Pancreas (tissue), 10 donors: ENCODE results near the gene SLC25A1. TPM values are rescaled to one million over a fixed set of nuclear protein-coding genes. Genes with fewer than 3 reads are reported as not detected.

Source experiments
- ATAC-seq, 4 donors: fragments of 200-7000 bp; cut with Tn5 transposase; one replicate each; pipeline versions ENCODE4 v1.8.0 to v1.9.1; 2020; ENCODE audit warnings: mild to moderate bottlenecking in 4 of 4, moderate library complexity in 4 of 4
- DNase-seq, 6 donors: peaks; one replicate each; pipeline ENCODE4 v3.0.0-alpha.2; 2020
- FAIRE-seq: peaks from 2 replicates; lab custom pipeline; 2012; peaks lifted over from hg19 to GRCh38; lab: Jason Lieb, UNC
- H3K27ac ChIP-seq, 4 donors: fragments of 200-600 bp; sonication (generic); 1 replicate in 3 of 4; 2 replicates in 1 of 4; pipeline versions ENCODE4 v1.5.0 to v1.8.0; 2020
- H3K27me3 ChIP-seq, 4 donors: fragments of 200-600 bp; one replicate each; pipeline ENCODE4 v1.8.0; 2021
- H3K36me3 ChIP-seq, 3 donors: fragments of 200-600 bp; sonication (generic) in 1 of 3; one replicate each; pipeline versions ENCODE4 v1.5.0 to v1.8.0; 2020 to 2021
- H3K4me1 ChIP-seq, 3 donors: fragments of 200-600 bp; one replicate each; pipeline ENCODE4 v1.8.0; 2021
- H3K4me3 ChIP-seq, 4 donors: fragments of 200-600 bp; sonication (generic) in 2 of 4; one replicate each; pipeline versions ENCODE4 v1.5.0 to v1.8.0; 2020 to 2021
- H3K9me3 ChIP-seq, 4 donors: fragments of 200-600 bp; one replicate each; pipeline ENCODE4 v1.8.0; 2021
- WGBS, 2 donors: extraction: QIAGEN DNeasy Blood & Tissue Kit; methylation state at CpG; one replicate each; pipeline ENCODE4 v1.1.7; 2013; 5-methylcytosine and 5-hydroxymethylcytosine counted together
- intact Hi-C, 3 donors: fragments of 100-400 bp; cut with DNase I; formaldehyde crosslinking; loops; one replicate each; pipeline versions ENCODE4 v1.11.1 to v1.14.2; 2022
- polyA plus RNA-seq, 2 donors: library from polyadenylated mRNA; stranded (reverse); fragments of 200-250 nt; gene quantifications; one replicate each; pipeline ENCODE4 v1.2.3, GENCODE V29; 2013
- total RNA-seq, 6 donors: library from RNA; stranded (reverse); fragmentation: NEBNext Ultra II Directional in 4 of 6; extraction: Animal tissue kit (Norgen Biotek cat#: 25700) in 4 of 6; gene quantifications; one replicate each; pipeline versions ENCODE4 v1.2.1 to v1.2.4, GENCODE V29; 2021 to 2023
- TF ChIP-seq, protein P1 (sequence below), 4 donors: fragments of 200-600 bp; sonication (generic) in 3 of 4; IDR thresholded peaks; one replicate each; pipeline versions ENCODE4 v1.5.0 to v1.8.0; 2021; ENCODE audit warnings: antibody characterized with exemption in 4 of 4
- donor health status: healthy with polysubstance abuse.
- donor health status: DM: no; HTN: no; CAD: no; lungs with moderate emphysema.
- donor health status: DM: no; HTN: no; CAD: no.
- donor health status: control.
- donor health status: control.
- donor health status: Bipolar disorder and iron deficiency.
- donor health status: DM: yes; HTN: yes; CAD: no.
- donor health status: DM: no; HTN: no; CAD: no.
- donor health status: DM: no; HTN: no; CAD: no.
- donor health status: DM: yes; HTN: yes; CAD: no.

Gene SLC25A1
- total and polyA plus RNA-seq, 8 donors, result 29.3 to 43.9 (median 35.9) TPM

DNA sequence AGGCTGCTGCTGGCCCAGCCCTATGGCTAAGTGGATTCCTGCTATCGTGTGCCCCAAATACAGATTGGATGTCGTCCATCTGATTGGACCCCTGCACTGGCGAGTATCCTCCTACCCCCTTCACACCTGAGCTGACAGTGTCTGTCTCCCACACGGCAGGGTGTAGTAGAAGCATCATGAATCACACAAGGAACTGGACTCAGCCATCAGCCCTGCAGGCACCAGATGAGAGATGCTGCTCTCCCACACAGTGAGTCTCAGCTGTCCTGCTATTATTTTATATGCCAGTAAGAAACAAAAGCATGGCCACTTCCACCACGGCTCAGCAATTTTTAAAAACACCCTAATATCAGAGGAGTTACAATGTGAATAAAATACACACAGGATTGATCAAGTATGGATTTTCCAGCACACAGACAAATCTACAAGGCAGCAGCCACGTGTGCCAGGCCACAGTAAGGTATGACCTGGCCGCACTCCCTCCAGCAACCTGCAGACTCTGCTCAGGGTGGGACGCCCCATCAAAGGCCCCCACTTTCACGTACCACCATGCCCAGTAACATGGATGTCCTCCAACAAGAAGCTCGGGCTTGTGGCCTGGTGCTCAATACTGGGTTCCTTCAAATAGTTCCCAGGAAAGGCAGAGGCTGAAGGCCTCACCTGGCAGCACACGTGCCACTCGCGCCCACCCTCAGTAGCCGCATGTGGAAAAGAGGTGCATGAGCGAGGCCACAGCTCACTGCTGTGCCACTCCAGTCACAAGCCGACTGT, 16.4 kb upstream of the SLC25A1 start:
- Histone ChIP-seq H3K4me3 (no peak overlapping the region), H3K4me1 (no peaks in the 10 kb centered on the region), H3K27ac (no peak overlapping the region), H3K9me3 (no peaks in the 10 kb centered on the region), H3K36me3 (no peaks in the 10 kb centered on the region), H3K27me3 (no peaks in the 10 kb centered on the region)
- DNase-seq, result no peak
- intact Hi-C loops, result no loop called here
- TF ChIP-seq, protein P1, sequence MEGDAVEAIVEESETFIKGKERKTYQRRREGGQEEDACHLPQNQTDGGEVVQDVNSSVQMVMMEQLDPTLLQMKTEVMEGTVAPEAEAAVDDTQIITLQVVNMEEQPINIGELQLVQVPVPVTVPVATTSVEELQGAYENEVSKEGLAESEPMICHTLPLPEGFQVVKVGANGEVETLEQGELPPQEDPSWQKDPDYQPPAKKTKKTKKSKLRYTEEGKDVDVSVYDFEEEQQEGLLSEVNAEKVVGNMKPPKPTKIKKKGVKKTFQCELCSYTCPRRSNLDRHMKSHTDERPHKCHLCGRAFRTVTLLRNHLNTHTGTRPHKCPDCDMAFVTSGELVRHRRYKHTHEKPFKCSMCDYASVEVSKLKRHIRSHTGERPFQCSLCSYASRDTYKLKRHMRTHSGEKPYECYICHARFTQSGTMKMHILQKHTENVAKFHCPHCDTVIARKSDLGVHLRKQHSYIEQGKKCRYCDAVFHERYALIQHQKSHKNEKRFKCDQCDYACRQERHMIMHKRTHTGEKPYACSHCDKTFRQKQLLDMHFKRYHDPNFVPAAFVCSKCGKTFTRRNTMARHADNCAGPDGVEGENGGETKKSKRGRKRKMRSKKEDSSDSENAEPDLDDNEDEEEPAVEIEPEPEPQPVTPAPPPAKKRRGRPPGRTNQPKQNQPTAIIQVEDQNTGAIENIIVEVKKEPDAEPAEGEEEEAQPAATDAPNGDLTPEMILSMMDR (IDR thresholded peaks at IDR 0.05), result no peak
- no peak for FAIRE-seq
- ATAC-seq, result no peak
- WGBS, 2 donors, result 85 to 90% methylated on average over 16 of the region's 16 CpGs

- no peaks in the 10 kb centered on the region for H3K36me3 ChIP-seq
- FAIRE-seq, result no peak
- H3K27ac ChIP-seq, result no peak overlapping the region
- H3K27me3 ChIP-seq, result no peaks in the 10 kb centered on the region
- 89 to 93% methylated on average over 6 of the region's 6 CpGs for WGBS, 2 donors
- no peak for ATAC-seq
- DNase-seq, result no peak
- TF ChIP-seq, protein P1 (IDR thresholded peaks at IDR 0.05), result no peak
- no peaks in the 10 kb centered on the region for H3K4me1 ChIP-seq
- H3K4me3 ChIP-seq, result no peak overlapping the region
- intact Hi-C loops, result no loop called here
- no peaks in the 10 kb centered on the region for H3K9me3 ChIP-seq
Measured at GRCh38 chr22:19193879-19194278, 15.3 kb upstream of the SLC25A1 start.

DNA sequence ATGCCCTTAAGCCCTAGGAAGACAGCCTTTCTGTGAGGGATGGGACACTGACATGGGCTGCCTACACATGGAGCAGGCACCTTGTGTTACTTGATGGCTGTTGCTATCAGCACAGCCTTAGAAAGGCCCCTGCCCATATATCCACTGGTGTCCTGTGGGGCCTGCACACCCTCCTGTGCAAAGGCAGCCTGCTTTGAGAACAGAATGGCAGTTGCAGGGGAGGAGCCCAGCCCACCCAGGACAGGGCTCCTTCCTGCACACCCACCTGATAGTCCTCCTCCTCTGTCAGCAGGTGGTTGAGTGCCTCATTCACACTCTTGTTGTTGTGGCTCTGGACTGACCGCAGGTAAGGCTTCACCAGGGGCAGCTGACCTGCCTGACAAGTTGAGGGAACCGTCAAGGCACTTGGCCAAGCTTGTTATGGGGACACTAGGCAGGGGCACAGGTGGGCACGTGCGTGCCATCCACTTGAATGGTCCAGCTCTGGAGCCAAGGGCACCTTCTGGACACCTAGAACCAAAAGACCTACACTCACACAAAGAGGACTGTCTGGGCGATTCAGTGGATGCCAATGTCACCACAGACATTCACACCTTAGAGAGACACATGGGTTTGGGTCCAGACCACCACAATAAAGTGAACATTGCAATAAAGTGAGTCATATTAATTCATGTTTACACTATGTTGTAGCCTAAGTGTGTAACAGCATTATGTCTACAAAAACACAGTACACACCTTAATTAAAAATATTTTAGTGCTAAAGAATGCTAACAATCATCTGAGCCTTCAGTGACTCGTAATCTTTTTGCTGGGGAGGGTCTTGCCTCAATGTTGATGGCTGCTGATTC, 9.4 kb upstream of the SLC25A1 start:
- TF ChIP-seq, protein P1 (IDR thresholded peaks at IDR 0.05), result no peak
- Histone ChIP-seq H3K36me3 (no peaks in the 10 kb centered on the region), H3K27ac (no peak overlapping the region), H3K27me3 (no peaks in the 10 kb centered on the region), H3K4me1 (no peaks in the 10 kb centered on the region), H3K4me3 (no peak overlapping the region), H3K9me3 (no peaks in the 10 kb centered on the region)
- 80 to 84% methylated on average over 6 of the region's 6 CpGs for WGBS, 2 donors
- DNase-seq (no peak), ATAC-seq (no peak), FAIRE-seq (no peak)
- intact Hi-C loops, result no loop called here

DNA sequence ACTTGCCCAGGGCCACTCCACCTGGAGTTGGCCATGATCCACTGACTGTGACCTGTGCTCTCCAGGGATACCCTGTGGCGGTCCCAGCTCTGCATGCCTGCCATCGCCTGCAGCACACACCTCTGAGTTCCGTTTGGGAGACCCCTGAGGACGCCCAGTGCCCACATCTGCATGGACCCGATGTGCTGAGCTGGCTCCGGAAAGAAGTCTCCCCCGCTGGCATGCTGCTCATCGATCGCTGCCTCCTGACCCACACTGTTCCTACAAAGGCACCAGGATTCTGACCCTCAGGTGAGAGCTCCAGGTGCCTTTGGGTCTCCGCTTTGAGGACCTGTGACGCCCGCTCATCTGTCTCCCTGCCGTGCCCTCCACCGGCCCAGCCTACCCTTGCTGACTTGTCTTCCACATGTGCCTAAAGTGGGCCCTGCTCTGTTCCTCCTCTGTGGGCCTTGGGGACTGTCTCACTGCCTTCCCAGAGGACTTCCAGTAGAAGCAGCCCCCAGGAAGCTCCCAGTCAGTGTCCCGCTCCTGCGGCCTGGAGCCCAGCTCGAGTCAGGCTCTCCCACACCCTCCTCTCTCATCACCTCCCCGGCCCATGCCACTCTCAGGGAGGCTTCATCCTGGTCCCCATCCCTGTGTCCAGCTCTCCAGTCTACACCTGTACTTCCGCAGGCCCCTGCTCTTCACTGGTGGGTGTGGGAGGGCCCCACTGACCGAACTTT, 5.9 kb upstream of the SLC25A1 start:
- H3K9me3 ChIP-seq, result no peaks in the 10 kb centered on the region
- ATAC-seq (no peak), FAIRE-seq (no peak), DNase-seq (peak in 1 of 6 donors; percentile 58)
- H3K27ac ChIP-seq, result no peak overlapping the region
- H3K27me3 ChIP-seq, result no peaks in the 10 kb centered on the region
- intact Hi-C loops, result no loop called here
- H3K36me3 ChIP-seq, result no peaks in the 10 kb centered on the region
- H3K4me1 ChIP-seq, result no peaks in the 10 kb centered on the region
- no peak overlapping the region for H3K4me3 ChIP-seq
- TF ChIP-seq, protein P1 (IDR thresholded peaks at IDR 0.05), result no peak
- 82 to 87% methylated on average over 20 of the region's 20 CpGs for WGBS, 2 donors
